PFSK-1 (cell line): ENCODE results near the gene PLXND1.

ENCODE experiments used
- FOXP2 ChIP-seq: optimal IDR thresholded peaks from 2 replicates; pipeline ENCODE3; 2011; ENCODE audit warnings: borderline replicate concordance, control low read depth, inconsistent platforms; ENCODE audit not compliant: insufficient read depth; ENCODE audit errors: extremely low read length, extremely low read depth
- POLR2AphosphoS5 ChIP-seq: IDR thresholded peaks from 2 replicates; pipeline ENCODE4 v1.6.1; 2012; ENCODE audit warnings: low read depth, mild to moderate bottlenecking, control low read depth, low read length, moderate library complexity
- SIN3A ChIP-seq: IDR thresholded peaks from 2 replicates; pipeline ENCODE4 v1.6.1; 2012; ENCODE audit warnings: mild to moderate bottlenecking, low read length, moderate library complexity, borderline replicate concordance; ENCODE audit not compliant: insufficient read depth
- TAF1 ChIP-seq: IDR thresholded peaks from 2 replicates; pipeline ENCODE4 v1.6.1; 2012; ENCODE audit warnings: low read length, control low read depth, borderline replicate concordance; ENCODE audit not compliant: insufficient read depth
- TF ChIP-seq, protein P1 (sequence below), 2 experiments: IDR thresholded peaks; 2 replicates each; pipeline versions ENCODE4 v1.6.1 to v1.8.0; 2011 to 2012; ENCODE audit warnings: low read depth in 2 of 2, low read length in 2 of 2, control low read depth in 1 of 2, inconsistent platforms in 1 of 2, mild to moderate bottlenecking in 1 of 2, moderate library complexity in 1 of 2; ENCODE audit not compliant: insufficient read depth in 1 of 2

PLXND1 gene

DNA sequence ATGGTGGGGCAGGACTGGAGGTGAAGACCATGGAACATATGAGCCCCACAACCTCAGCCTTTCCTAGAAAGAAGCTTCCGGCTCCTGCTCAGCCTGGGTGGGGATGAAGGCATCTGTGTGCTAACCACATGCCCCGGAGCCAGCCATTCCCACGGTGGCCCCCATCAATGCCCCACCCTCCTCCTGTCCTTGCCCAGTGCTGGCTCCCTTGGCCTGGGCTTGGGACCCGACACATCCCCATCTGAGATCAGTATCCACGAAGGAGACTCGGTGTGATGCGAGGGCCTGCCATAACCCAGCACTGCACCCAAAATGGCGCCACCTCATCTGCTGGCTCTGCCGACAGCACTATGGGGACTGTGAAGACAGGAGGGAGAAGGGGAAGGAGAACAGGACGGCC lies 16.5 kb upstream of the PLXND1 start:
- TF ChIP-seq SIN3A (no peak), TAF1 (no peak), POLR2AphosphoS5 (no peak), FOXP2 (no peak)
- TF ChIP-seq, protein P1, sequence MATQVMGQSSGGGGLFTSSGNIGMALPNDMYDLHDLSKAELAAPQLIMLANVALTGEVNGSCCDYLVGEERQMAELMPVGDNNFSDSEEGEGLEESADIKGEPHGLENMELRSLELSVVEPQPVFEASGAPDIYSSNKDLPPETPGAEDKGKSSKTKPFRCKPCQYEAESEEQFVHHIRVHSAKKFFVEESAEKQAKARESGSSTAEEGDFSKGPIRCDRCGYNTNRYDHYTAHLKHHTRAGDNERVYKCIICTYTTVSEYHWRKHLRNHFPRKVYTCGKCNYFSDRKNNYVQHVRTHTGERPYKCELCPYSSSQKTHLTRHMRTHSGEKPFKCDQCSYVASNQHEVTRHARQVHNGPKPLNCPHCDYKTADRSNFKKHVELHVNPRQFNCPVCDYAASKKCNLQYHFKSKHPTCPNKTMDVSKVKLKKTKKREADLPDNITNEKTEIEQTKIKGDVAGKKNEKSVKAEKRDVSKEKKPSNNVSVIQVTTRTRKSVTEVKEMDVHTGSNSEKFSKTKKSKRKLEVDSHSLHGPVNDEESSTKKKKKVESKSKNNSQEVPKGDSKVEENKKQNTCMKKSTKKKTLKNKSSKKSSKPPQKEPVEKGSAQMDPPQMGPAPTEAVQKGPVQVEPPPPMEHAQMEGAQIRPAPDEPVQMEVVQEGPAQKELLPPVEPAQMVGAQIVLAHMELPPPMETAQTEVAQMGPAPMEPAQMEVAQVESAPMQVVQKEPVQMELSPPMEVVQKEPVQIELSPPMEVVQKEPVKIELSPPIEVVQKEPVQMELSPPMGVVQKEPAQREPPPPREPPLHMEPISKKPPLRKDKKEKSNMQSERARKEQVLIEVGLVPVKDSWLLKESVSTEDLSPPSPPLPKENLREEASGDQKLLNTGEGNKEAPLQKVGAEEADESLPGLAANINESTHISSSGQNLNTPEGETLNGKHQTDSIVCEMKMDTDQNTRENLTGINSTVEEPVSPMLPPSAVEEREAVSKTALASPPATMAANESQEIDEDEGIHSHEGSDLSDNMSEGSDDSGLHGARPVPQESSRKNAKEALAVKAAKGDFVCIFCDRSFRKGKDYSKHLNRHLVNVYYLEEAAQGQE (IDR thresholded peaks at IDR 0.05; ENCODE audit: insufficient read depth in 1 of 2, low read depth in 2 of 2, low read length in 2 of 2): no peak

DNA sequence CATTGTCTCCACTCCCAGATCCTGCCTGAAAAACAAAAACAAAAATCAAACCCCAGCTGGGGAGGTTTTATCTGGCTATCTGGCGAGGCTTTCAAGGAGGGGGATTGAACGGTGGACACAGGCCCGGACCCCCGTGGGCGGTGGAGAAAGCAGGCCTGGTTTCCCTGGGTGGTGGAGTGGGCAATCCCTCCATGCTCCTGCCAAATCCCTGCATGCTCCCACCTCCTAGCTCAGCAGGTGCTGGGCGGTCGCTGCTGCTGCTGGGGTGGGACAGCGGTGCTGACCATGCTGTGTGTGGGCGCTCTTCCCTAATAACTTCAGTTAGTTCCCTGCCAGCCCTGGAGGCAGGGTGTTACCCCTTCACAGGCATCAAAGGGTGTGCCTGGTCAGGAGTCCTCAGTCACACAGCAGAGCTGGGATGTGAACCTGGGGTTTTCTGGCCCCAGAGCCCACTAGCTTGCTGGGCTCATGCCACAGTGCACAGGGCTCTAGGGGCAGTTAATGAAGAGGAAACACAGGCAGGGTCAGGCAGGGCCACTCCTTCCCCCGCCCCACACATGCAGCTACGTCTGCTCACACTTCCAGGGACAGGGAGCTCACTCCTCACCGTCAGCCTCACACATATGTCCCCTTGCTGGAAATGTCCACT lies 15.9 kb upstream of the PLXND1 start:
- TF ChIP-seq FOXP2 (no peak), TAF1 (no peak; the same call in 1 of the 2 replicates)

DNA sequence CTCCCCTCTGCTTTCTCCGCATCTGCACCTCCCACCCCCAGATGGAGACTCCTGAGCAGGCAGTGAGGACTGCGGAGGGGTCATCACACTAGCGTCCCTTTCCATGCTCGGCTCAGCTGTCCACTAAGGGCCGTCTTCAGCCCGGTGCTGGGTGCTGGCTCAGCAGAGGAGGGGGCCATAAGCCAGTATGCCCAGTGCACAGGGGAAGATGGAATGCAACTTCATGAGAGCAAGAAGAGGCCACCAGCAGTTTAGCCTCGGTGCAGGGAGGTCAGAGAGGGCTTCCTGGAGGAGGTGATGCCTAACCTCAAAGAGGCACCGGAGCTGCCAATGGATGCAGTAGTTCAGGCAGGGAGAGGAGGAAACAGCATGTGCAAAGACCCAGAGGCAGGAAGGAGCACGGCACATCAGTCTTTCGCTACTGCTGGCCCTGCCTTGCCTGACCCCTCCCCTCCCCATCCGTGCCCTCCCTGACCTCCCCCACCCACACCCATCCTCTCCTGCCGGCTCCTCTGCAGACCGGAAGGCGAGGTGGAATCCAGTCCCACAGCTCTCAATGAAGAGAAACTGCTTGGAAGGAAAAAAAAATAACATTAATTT lies 15.2 kb upstream of the PLXND1 start:
- 0 out of 2 replicates have a peak, but pooled peaks have one; percentile 19 for TF ChIP-seq SIN3A
- no peak for TF ChIP-seq FOXP2
- TF ChIP-seq, protein P1 (IDR thresholded peaks at IDR 0.05; ENCODE audit: insufficient read depth in 1 of 2, low read depth in 2 of 2, low read length in 2 of 2): no peak
- no peak for TF ChIP-seq TAF1
- TF ChIP-seq POLR2AphosphoS5: no peak

DNA sequence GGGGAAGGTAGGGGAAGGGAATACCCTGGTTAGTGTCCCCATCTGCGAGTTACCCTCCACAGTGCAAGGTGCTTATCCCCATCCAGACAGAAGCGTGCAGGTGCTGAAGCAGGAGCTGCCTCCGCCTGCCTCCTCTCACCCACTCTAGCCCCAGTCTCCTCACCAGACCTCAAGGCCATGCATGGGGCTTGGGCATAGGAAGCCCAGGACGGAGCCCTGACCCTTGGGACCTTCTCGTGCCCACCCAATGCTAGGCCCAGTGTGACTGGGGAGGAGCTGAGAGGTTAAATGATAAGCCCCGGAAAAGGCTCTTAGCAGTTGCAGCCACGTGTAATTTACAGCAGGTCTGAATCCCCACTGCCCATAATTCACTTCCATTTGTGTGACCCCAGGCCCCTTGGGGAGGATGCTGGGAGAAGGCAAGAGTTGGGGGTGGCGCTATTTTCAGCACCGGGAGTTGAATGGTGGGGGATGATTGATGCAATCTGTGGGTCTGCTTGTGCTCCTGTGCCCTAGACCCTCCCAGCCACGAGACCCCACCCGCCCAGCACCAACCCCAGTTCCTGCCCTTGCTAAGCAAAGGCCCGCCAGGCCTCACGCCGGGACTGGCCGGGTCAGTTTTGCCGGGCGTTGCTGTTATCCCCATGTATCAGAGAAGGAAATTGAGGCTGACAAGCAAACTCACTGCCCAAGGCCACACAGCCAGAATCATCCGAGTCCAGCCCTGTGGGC lies 14.5 kb upstream of the PLXND1 start:
- TF ChIP-seq, protein P1 (IDR thresholded peaks at IDR 0.05; ENCODE audit: insufficient read depth in 1 of 2, low read depth in 2 of 2, low read length in 2 of 2): no peak
- TF ChIP-seq POLR2AphosphoS5 (no peak), SIN3A (no peak), TAF1 (no peak), FOXP2 (no peak)

DNA sequence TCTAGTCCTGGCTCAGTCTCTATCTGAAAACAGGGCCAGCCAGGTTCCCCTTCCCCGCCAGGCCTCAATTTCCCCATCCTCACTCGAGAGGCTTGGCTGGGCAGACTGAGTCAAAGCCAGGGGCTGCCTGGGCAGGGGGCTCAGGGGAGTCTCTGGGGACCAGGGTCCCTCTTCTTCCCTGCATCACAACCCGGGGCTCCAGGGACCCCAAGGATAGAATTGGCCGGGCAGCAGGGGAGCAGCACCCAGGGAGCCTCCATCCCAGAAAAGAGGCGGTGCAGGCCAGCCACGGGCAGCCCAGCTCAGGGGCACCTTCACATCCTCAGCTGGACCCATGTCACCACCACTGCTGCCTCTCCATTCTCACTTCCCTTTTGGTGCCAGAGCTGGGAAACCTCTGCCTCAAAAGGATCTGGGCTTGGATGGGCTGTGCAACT lies 13.3 kb upstream of the PLXND1 start:
- TF ChIP-seq, protein P1 (IDR thresholded peaks at IDR 0.05; ENCODE audit: insufficient read depth in 1 of 2, low read depth in 2 of 2, low read length in 2 of 2): no peak
- TF ChIP-seq FOXP2 (no peak), SIN3A (no peak), POLR2AphosphoS5 (no peak), TAF1 (no peak)
